Aorta (tissue), 5 donors: ENCODE data around the gene BRD3. TPM values are rescaled to one million over a fixed set of nuclear protein-coding genes. Genes with fewer than 3 reads are reported as not detected.
"Not testable (repeated sequence)": the region's sequence is repeated elsewhere in the genome, so short reads cannot be mapped to it uniquely, and the experiment has no call there.

Source experiments
- ATAC-seq: fragments of 200-7000 bp; cut with Tn5 transposase; one replicate; pipeline ENCODE4 v1.9.1; 2022; ENCODE audit warnings: moderate library complexity; ENCODE audit not compliant: low FRiP score
- DNase-seq, 2 donors: peaks; one replicate each; pipeline ENCODE4 v3.0.0-alpha.2; 2020
- H3K27ac ChIP-seq, 2 donors: one replicate each; pipeline ENCODE4 v1.5.1; 2013; ENCODE audit warnings: low read length in 2 of 2, mild to moderate bottlenecking in 2 of 2, moderate library complexity in 2 of 2, control low read depth in 1 of 2, inconsistent platforms in 1 of 2, low read depth in 1 of 2
- H3K27me3 ChIP-seq, 2 donors: one replicate each; pipeline ENCODE4 v1.6.1; 2013; ENCODE audit warnings: control low read depth in 1 of 2, low read length in 1 of 2, mild to moderate bottlenecking in 1 of 2, moderate library complexity in 1 of 2; ENCODE audit not compliant: insufficient read depth in 2 of 2, control insufficient read depth in 1 of 2
- H3K36me3 ChIP-seq, 2 donors: one replicate each; pipeline ENCODE4 v1.6.1; 2013; ENCODE audit warnings: control low read depth in 1 of 2, low read length in 1 of 2, mild to moderate bottlenecking in 1 of 2; ENCODE audit not compliant: insufficient read depth in 2 of 2, control insufficient read depth in 1 of 2
- H3K4me1 ChIP-seq, 2 donors: one replicate each; pipeline ENCODE4 v1.6.1; 2013; ENCODE audit warnings: low read length in 2 of 2, control low read depth in 1 of 2, mild to moderate bottlenecking in 1 of 2, moderate library complexity in 1 of 2; ENCODE audit not compliant: insufficient read depth in 2 of 2, control insufficient read depth in 1 of 2
- H3K4me3 ChIP-seq, 2 donors: one replicate each; pipeline ENCODE4 v1.5.1; 2013; ENCODE audit warnings: low read length in 2 of 2, control low read depth in 1 of 2, mild to moderate bottlenecking in 1 of 2
- H3K9me3 ChIP-seq: one replicate; pipeline ENCODE4 v1.6.1; 2013; ENCODE audit warnings: mild to moderate bottlenecking, low read length; ENCODE audit not compliant: control insufficient read depth
- WGBS, 2 donors: extraction: QIAGEN DNeasy Blood & Tissue Kit; methylation state at CpG; one replicate each; pipeline ENCODE4 v1.1.7; 2013; 5-methylcytosine and 5-hydroxymethylcytosine counted together
- intact Hi-C, 2 donors: fragments of 100-400 bp; cut with DNase I; formaldehyde crosslinking; loops; one replicate each; pipeline versions ENCODE4 v1.14.2 to v1.15.0; 2022
- long read RNA-seq, 2 donors: library from polyadenylated mRNA; unstranded; transcript quantifications; one replicate each; pipeline ENCODE4 v2.0.0, GENCODE V29; 2020 to 2021
- polyA plus RNA-seq, 2 donors: library from polyadenylated mRNA; stranded (reverse); fragments of 200-250 nt; gene quantifications; one replicate each; pipeline ENCODE4 v1.2.3, GENCODE V29; 2013
- total RNA-seq, 2 donors: library from RNA; stranded (reverse); fragmentation: NEBNext Ultra II Directional; extraction: Animal tissue kit (Norgen Biotek cat#: 25700); gene quantifications; one replicate each; pipeline ENCODE4 v1.2.1, GENCODE V29; 2021
- donor health status: healthy with polysubstance abuse.
- donor health status: Bipolar disorder and iron deficiency.
- donor health status: DM: no; HTN: no; CAD: no.
- donor health status: DM: no; HTN: no; CAD: no.
- donor health status: DM: yes; HTN: yes; CAD: no.

The BRD3 gene
- total RNA-seq (10 to 100 TPM; 24.4 to 38.0 TPM), polyA plus RNA-seq (10 to 100 TPM in 1 of 2 donors, 1 to 10 TPM in 1; 6.6 to 14.5 TPM)
- long read RNA-seq, donor 1, full-length matches to known transcripts: 2 of 112 reads
- long read RNA-seq, donor 1, partial matches to known transcripts: 68 of 112 reads
- long read RNA-seq, donor 1, other reads (novel, unspliced or antisense): 42 of 112 reads
- long read RNA-seq, donor 2, full-length matches to known transcripts: 2 of 33 reads
- long read RNA-seq, donor 2, partial matches to known transcripts: 15 of 33 reads
- long read RNA-seq, donor 2, other reads (novel, unspliced or antisense): 16 of 33 reads

DNA sequence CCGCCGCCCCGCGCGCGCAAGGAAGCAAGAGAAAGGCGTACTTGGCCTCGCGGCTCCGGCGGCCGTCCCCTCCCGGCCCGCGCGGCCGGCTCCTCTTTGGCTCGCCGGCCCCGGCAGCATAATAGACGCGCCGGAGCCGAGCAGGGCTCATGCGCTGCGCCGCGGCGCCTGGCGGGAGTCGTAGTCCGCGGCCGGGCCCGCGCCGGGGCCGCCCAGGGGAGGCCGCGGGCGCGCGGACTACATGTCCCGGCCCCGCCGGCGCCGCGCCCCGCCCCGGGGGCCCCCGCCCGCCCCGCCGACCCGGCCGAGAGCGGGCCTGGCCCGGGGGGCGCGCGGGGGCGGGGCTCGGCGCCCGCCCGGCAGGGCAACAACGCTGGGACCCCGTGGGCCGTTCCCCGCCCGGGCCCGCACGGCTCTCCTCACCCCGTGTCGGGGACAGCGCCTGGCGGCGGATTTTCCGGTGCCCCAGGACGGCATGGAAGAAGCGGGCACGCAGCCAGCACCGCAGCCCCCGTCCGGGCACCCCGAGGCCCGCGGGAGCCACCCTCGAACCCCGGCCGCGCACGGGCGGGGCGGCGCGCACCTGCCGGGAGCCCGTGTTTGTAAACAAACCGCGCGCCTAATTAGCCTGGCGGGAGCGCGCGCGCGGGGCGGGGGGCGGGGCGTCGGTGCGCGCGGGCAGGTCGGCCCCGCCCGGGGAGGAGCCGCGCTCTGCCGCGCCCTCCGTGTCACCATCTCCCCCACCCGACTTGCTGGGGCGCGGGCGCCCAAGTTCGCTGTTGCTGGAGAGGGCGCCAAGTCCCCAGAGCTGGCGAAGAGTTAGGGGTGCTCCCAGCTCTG, at the start of gene BRD3:
Gene BRD3, minus strand, starts transcription at position 123 of the 840 bp plus-strand sequence. CDS start 14,549 bp downstream, outside the sequence.
- intact Hi-C loops: loop anchor here (2.0 to 10.0 kb wide), 2 partner anchors 43 to 257 kb away; partner anchors contain the start of genes BRD3OS (in 1 of the 2) and RXRA (in 1 of the 2)
- H3K27me3 ChIP-seq: no peaks in the 10 kb centered on the region
- H3K4me1 ChIP-seq: no peaks in the 10 kb centered on the region
- H3K27ac ChIP-seq: peak within 1 kb of the TSS; percentile 38 to 94
- no peaks in the 10 kb centered on the region for H3K9me3 ChIP-seq
- ATAC-seq: peak; percentile 93
- 1% methylated on average over 52 to 131 of the region's 131 CpGs for WGBS, 2 donors
- H3K36me3 ChIP-seq: no peaks in the 10 kb centered on the region
- DNase-seq: peak; percentile 91 to 93
- H3K4me3 ChIP-seq: peak within 1 kb of the TSS; percentile 76 to 99

DNA sequence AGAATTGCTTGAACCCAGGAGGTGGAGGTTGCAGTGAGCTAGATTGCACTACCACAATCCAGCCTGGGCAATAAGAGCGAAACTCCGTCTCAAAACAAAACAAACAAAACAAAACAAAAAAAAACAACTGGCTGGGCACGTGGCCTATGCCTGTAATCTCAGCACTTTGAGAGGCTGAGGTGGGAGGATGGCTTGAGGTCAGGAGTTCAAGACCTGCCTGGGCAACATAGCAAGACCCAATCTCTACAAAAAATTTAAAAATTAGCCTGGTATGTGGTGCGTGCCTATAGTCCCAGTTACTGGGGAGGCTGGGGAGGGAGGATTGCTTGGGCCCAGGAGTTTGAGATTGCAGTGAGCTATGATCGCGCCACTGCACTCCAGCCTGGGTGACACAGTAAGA, 44.7 kb upstream of the BRD3 start:
- ATAC-seq (no peak), DNase-seq (no peak)
- 85 to 88% methylated on average over 6 of the region's 6 CpGs for WGBS, 2 donors
- Histone ChIP-seq H3K4me1 (no peaks in the 10 kb centered on the region), H3K36me3 (no peaks in the 10 kb centered on the region), H3K27me3 (no peaks in the 10 kb centered on the region), H3K9me3 (no peaks in the 10 kb centered on the region), H3K27ac (no peak overlapping the region), H3K4me3 (no peak overlapping the region)
- intact Hi-C loops: no loop called here

DNA sequence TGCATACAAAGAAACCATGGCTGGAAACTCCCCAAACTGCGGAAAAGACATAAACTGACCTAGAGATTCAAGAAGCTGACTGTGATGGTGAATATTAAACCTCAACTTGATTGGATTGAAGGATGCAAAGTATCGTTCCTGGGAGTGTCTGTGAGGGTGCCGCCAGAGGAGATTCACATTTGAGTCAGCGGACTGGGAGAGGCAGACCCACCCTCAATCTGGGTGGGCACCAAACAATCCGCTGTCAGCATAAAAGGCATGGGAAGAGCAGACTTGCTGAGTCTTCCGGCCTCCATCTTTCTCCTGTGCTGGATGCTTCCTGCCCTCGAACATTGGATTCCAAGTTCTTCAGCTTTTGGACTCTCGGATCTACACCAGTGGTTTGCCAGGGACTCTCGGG, 43.2 kb upstream of the BRD3 start:
- Histone ChIP-seq H3K4me1 (no peaks in the 10 kb centered on the region), H3K27ac (no peak overlapping the region), H3K9me3 (no peaks in the 10 kb centered on the region), H3K27me3 (no peaks in the 10 kb centered on the region), H3K4me3 (no peak overlapping the region), H3K36me3 (no peaks in the 10 kb centered on the region)
- intact Hi-C loops: no loop called here
- ATAC-seq (no peak), DNase-seq (no peak)
- 79 to 90% methylated on average over 9 of the region's 9 CpGs for WGBS, 2 donors

DNA sequence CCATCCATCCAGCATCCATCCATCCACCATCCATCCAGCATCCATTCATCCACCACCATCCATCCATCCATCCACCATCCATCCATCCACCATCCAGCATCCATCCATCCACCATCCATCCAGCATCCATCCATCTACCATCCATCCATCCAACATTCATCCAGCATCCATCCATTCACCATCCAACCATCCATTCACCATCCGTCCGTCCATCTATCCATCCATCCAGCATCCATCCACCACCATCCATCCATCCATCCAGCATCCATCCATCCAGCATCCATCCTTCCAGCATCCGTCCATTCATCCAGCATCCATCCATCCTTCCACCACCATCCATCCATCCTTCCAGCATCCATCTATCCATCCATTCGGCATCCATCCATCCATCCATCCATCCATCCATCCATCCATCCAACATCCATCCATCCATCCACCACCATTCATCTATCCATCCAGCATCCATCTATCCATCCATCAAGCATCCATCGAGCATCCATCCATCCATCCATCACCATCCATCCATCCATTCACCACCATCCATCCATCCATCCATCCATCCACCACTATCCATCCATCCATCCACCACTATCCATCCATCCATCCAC, 35.7 kb upstream of the BRD3 start:
- 75 to 77% methylated on average over 5 of the region's 5 CpGs for WGBS, 2 donors
- no peaks in the 10 kb centered on the region for H3K36me3 ChIP-seq
- intact Hi-C loops: no loop called here
- no peaks in the 10 kb centered on the region for H3K4me1 ChIP-seq
- DNase-seq: no peak
- no peak for ATAC-seq
- no peaks in the 10 kb centered on the region for H3K27me3 ChIP-seq
- H3K4me3 ChIP-seq: no peak overlapping the region
- H3K27ac ChIP-seq: no peak overlapping the region
- no peaks in the 10 kb centered on the region for H3K9me3 ChIP-seq

DNA sequence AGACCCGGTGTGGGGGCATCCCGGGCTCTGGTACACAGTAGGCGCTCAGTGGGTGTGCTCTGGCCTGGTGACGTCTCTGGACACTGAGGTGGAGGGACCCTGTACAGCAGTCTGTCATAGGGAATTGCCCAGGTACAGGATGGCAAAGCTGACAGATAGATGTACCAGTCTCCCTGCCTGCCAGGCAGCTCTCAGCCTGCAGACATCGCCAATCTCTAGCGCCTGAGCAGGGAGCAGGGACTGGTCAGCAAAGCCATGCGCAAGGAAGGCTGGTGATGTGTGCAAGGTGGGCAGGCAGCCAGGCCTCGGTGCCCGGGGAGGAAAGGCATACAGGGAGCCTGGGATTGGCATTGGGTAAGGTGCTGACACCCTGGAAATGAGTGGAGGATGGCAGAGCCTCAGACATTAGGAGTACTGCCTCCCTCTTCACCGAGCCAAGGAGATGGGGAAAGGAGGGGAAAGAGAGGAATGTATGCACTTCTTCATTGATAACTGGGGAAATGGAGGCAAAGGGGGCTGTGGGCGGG, 33.9 kb upstream of the BRD3 start:
- Histone ChIP-seq H3K4me1 (no peaks in the 10 kb centered on the region), H3K27ac (no peak overlapping the region), H3K9me3 (no peaks in the 10 kb centered on the region), H3K27me3 (no peaks in the 10 kb centered on the region), H3K36me3 (no peaks in the 10 kb centered on the region), H3K4me3 (no peak overlapping the region)
- DNase-seq (no peak), ATAC-seq (no peak)
- WGBS, 2 donors: 65 to 68% methylated on average over 11 of the region's 11 CpGs
- intact Hi-C loops: no loop called here

DNA sequence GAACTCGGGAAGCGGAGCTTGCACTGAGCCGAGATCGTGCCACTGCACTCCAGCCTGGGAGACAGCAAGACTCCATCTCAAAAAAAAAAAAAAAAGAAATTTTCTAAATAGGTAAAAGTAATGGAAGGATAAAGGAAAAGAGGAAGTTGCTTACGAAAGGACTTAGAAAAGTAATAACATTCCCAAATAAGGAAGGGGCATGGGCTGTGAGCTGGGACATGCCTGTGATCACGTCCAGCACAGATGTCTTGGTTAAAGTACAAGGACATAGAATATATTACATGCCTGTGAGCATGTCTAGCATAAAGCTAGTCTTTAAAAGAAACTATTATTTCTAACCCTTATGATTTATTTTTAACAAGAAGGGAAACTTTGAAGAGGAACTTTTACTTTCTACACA, 33.3 kb upstream of the BRD3 start:
- WGBS, 2 donors: 67 to 71% methylated on average over 6 of the region's 6 CpGs
- H3K27ac ChIP-seq, intact Hi-C loops, DNase-seq, H3K9me3 ChIP-seq, H3K4me3 ChIP-seq, H3K36me3 ChIP-seq, H3K4me1 ChIP-seq, ATAC-seq, H3K27me3 ChIP-seq: not testable (repeated sequence)

DNA sequence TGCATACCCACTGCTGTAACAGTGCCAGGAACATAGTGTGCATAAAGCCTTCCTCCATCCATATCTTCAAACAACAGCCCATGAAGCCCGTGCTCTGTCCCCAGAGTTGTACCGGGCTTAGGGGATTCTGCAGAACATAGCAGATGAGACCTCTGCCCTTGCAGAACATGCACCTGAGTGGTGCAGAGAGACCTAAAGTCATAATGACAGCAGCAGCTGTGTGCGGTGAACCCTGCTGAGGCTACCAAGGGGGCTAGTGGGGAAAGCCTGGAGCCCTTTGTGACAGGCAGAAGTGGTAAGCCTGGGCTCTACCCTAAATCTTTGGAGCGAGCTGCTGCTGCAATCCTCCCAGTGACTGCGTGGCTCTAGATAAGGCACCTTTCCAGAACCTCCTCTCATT, 32.2 kb upstream of the BRD3 start:
- Histone ChIP-seq H3K4me3 (no peak overlapping the region), H3K9me3 (no peaks in the 10 kb centered on the region), H3K27ac (no peak overlapping the region), H3K4me1 (no peaks in the 10 kb centered on the region), H3K27me3 (peaks cover 0 to 1% of the 10 kb centered on the region in 2 donors), H3K36me3 (no peaks in the 10 kb centered on the region)
- WGBS, 2 donors: 91 to 94% methylated on average over 5 of the region's 5 CpGs
- no peak for ATAC-seq
- DNase-seq: no peak
- intact Hi-C loops: no loop called here

DNA sequence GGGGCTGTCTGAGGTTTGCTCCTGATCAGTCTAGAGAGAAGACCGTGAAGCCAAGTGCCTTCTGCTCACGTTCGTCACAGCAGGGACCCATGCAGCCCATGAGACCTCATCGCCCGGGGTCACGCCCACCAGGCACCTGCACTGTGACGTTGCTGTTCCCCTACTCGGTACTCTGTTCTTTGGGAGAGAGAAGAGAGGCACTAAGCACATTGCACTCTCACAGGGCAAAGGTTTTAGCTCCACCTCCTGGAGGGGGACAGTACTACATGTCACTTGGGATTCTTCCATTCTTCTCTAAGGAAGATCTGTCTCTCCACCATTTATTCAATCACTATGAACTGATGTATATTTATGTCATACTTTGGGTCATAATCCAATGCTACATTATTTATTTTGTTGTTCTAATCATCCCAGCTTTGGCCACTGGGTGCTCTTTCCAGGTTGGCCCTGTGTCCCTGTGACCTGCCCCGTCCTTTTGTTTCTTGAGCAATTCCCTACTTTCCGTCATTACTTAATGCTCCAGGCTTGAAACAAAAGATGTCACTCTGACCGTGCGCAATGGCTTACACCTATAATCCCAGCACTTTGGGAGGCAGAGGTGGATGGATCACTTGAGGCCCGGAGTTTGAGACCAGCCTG, 31.4 kb upstream of the BRD3 start:
- 45 to 49% methylated on average over 13 of the region's 13 CpGs for WGBS, 2 donors
- intact Hi-C loops: no loop called here
- ATAC-seq (no peak), DNase-seq (no peak)
- no peak overlapping the region for H3K4me3 ChIP-seq
- H3K27me3 ChIP-seq: peaks cover 0 to 1% of the 10 kb centered on the region in 2 donors
- no peaks in the 10 kb centered on the region for H3K4me1 ChIP-seq
- no peak overlapping the region for H3K27ac ChIP-seq
- no peaks in the 10 kb centered on the region for H3K9me3 ChIP-seq
- H3K36me3 ChIP-seq: no peaks in the 10 kb centered on the region
